ENCODE results near the gene IL1B.

The IL1B gene

GRCh38 chr2:112803691-112804521, 32.7 kb downstream of the IL1B start:
- DNase-seq, result peak in 1 of 2 donors; percentile 54

- no peak for DNase-seq
Observed at GRCh38 chr2:112800881-112801583, 35.5 kb downstream of the IL1B start.

- DNase-seq, result peak; percentile 94 to 99
Observed at GRCh38 chr2:112798979-112799975, 37.3 kb downstream of the IL1B start.

GRCh38 chr2:112796486-112796885, 40.1 kb downstream of the IL1B start:
- peak in 1 of 2 donors; percentile 78 for DNase-seq

DNA sequence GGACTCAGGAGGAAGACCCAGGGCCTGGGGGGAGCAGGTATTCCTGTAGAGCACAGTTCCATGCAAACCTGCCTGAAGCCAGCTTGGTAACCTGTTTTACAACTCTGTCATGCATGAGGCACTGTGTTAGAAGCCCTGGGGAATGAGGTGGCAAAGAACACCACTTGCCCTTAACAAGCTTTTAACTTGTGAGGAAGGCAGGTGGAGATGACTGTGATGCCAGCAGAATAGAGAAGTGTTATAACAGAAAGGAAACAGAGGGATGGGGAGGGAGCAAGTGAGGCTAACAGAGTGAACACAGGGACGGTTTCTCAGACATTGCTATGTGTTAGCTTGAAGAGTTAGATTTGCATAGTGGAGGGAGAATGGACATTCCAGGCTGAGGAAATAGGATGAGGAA, 40.8 kb downstream of the IL1B start:
- peak; percentile 97 for DNase-seq

DNA sequence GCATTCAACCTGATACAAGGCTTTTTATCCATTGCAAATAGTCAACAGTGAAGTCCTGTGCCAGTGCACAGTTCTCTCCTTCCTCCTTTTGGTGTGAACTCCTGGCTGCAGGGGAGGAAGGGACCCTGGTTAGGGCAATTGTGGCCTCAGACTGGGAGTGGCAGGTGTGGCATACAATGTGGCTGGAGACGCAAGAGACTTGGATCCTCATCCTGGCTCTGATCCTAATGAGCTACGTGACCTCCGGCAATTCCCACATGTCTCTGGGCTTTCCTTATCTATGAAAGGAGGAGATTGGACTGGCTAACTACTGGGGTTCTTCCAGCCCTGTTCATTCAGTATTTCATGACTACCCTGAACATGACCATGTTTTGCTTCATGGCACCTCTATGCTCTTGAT, 41.7 kb downstream of the IL1B start:
- peak; percentile 82 to 87 for DNase-seq

- peak; percentile 96 to 98 for DNase-seq
Observed at GRCh38 chr2:112794131-112794733, 42.3 kb downstream of the IL1B start.

GRCh38 chr2:112793449-112793978, 43.1 kb downstream of the IL1B start:
- DNase-seq, result peak; percentile 91 to 98

GRCh38 chr2:112792419-112792818, 44.2 kb downstream of the IL1B start:
- DNase-seq, result no peak

DNA sequence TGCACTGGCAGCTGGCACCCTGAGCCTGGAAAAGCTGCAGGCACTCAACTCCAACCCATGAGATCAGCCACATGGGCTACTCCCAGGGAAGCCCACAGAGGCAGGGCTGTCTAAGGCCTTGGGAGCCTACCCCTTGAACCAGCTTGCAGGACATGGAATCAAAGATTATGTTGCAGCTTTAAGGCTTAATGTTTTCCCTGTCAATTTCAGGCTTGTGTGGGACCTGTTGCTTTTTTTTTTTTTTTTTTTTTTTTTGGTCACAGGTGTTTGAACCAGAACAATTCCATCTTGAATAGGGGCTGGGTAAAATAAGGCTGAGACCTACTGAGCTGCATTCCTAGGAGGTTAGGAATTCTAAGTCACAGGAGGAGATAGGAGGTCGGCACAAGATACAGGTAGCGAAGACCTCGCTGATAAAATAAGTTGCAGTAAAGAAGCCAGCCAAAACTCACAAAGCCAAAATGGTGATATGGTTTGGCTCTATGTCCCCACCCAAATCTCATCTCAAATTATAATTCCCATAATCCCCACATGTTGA, 44.8 kb downstream of the IL1B start:
- no peak for DNase-seq

- DNase-seq, result no peak
Observed at GRCh38 chr2:112791019-112791418, 45.6 kb downstream of the IL1B start.

- peak; percentile 56 to 79 for DNase-seq
Observed at GRCh38 chr2:112790305-112790704, 46.3 kb downstream of the IL1B start.

DNA sequence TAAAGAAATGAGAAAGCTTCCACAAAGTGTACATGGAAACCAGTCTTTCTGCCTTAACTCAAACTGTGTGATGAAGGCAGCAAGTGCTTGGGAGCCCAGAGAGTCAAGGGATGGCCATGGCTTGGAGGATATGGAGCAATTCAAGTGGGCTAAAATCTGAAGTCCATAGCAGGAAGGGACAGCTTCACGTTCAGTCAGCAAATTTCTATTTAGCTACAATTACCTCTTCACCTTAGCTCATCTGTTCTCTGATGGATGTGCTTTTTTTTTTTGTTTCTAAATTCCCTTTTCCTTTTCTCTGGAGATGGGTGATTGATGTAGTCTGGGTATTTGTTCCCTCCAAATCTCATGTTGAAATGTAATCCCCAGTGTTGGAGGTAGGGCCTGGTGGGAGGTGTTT, 47.4 kb downstream of the IL1B start:
- DNase-seq, result no peak

DNA sequence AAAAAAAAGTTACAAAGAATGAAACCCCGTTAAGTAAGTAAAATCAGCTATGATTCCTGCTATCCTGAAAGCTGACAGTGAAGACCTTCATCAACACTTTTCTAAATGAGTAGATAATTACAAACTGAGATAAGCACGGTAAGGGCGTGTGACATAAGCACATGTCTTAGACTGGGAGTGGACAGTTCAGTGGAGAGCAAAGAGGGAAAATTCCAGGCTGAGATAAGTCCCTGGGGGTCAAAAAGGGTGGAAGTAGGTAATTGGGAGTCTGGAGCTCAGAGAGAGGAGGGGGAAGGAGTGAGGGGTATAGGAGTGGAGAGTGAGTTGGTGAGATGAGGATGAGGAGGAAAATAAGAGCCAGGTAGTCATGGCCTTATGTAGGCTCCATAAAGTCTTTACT, 47.9 kb downstream of the IL1B start:
- no peak for DNase-seq

DNA sequence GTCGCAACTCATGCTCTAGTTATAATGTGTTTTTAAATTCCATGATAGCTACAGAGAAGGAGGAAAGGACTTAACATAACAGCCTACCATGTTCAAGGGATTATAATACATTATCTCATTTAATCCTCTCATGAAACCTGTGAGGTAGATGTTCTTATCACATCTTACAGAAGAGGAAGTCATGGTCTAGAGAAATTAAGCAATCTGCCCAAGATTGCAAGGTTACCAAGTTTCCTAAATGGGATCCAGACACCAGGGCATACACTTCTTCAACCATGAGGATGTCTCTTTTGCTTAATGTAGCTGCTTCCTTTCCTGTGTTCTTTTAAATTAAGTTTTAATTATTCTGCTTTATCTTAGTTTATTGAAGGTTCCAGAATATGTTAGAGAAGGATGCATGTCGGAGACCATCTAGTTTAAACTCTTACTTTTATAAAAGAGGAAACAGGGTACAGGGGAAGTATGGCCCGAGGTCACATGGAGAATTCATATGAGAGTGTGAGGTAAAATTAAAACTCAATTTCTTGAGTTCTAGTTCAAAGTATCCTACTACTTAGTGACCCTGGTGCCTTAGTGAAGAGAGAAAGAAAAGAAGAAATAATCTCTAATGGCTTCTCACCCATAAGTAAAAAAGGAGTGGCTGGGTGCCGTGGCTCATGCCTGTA, 48.7 kb downstream of the IL1B start:
- DNase-seq, result peak; percentile 83 to 89

DNA sequence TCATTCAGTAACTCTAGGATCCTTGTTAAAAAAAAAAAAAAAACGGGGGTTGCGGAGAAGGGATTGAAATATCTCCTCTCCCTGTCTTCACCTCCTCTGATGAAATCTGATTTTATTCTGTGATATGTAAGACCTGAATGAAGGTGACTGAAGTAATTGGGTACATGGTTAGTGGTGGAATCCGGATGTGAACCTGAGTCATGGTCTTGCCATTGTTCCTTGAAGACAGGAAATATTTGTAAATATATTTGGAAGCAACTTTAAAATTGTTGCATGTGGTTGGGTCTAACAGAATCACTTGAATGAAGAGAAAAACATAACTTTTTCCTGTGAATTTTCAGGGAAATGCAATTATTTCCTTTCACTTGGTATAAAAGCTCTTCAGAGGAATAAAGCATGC, 49.3 kb downstream of the IL1B start:
- no peak for DNase-seq

- peak; percentile 88 to 97 for DNase-seq
Observed at GRCh38 chr2:112784199-112785189, 52.1 kb downstream of the IL1B start, which contains the start of gene IL1A. Gene IL1A (minus strand): TSS chr2:112784493. CDS start chr2:112783770, 723 bp downstream.

DNA sequence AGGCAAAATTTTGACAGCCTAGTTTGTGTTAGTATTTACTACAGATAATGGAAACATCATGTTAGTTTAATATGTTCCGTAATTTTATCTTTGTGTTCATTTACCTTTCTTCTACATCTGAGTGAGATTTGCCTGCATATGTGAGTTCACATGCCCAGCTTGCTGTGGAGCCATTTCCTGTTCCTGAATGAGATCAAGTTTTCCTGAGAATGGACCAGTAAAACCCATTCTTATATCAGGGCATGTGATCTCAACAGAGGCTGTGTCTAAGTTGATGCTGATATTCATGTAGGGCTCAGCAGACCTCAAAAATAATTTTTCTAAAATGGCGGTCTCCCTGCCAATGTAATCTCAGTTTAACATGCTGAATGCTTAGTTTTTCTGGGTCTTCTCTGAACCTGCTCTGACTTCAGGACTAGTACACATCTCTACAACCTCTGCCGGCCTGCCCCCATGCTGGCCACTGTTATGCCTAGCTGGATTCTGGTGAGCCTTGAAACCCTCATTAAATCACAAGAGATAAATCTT, 53.3 kb downstream of the IL1B start:
- DNase-seq, result peak in 1 of 2 donors; percentile 39

- peak in 1 of 2 donors; percentile 29 for DNase-seq
Observed at GRCh38 chr2:112782234-112782799, 54.3 kb downstream of the IL1B start.
